A673 (cell line): ENCODE measurements around the gene TMEM42. TPM values are rescaled to one million over a fixed set of nuclear protein-coding genes. Genes with fewer than 3 reads are reported as not detected.

Experiments used
- BruUV-seq: library from RNA; stranded (reverse); fragments of 400-500 nt; replicated peaks from 2 replicates; lab custom pipeline; 2021; lab: Mats Ljungman, UMichigan
- CTCF ChIA-PET: fragments of 300-600 bp; sonication (Branson Sonifier 250); formaldehyde crosslinking; loops from one replicate; lab custom pipeline; 2022; ENCODE audit warnings: antibody characterized with exemption; lab: Charles Lee
- POLR2A ChIA-PET: fragments of 300-600 bp; sonication (Branson Sonifier 250); formaldehyde crosslinking; loops from one replicate; lab custom pipeline; 2022; ENCODE audit warnings: antibody characterized with exemption; ENCODE audit not compliant: low non-redundant PET; lab: Charles Lee
- DNase-seq: peaks from one replicate; pipeline ENCODE4 v3.0.0-alpha.2; 2015; ENCODE audit warnings: low spot score
- H3K27ac ChIP-seq: fragments of 200-600 bp; sonication (generic); 2 replicates; pipeline ENCODE4 v1.5.1; 2016; ENCODE audit warnings: mixed run types, low read depth, mild to moderate bottlenecking, mixed read lengths, antibody characterized with exemption, low read length; ENCODE audit not compliant: poor library complexity, severe bottlenecking
- H3K27me3 ChIP-seq: fragments of 200-600 bp; sonication (generic); replicated peaks from 2 replicates; pipeline ENCODE4 v1.6.1; 2017; ENCODE audit warnings: mixed run types, low read depth, mild to moderate bottlenecking, mixed read lengths, antibody characterized with exemption, low read length; ENCODE audit not compliant: insufficient read depth, poor library complexity
- H3K36me3 ChIP-seq: fragments of 200-600 bp; sonication (generic); 2 replicates; pipeline ENCODE4 v1.6.1; 2016; ENCODE audit warnings: mixed run types, mild to moderate bottlenecking, mixed read lengths, antibody characterized with exemption, low read length; ENCODE audit not compliant: insufficient read depth, poor library complexity, severe bottlenecking
- H3K4me1 ChIP-seq: fragments of 200-600 bp; sonication (generic); 2 replicates; pipeline ENCODE4 v1.6.1; 2017; ENCODE audit warnings: mixed run types, mild to moderate bottlenecking, mixed read lengths, antibody characterized with exemption, low read length; ENCODE audit not compliant: insufficient read depth, poor library complexity, severe bottlenecking
- H3K4me3 ChIP-seq: fragments of 200-600 bp; sonication (generic); 2 replicates; pipeline ENCODE4 v1.5.1; 2016; ENCODE audit warnings: low read depth, mixed run types, mild to moderate bottlenecking, mixed read lengths, low read length; ENCODE audit not compliant: poor library complexity, severe bottlenecking
- H3K9me3 ChIP-seq: fragments of 200-600 bp; sonication (generic); 2 replicates; pipeline ENCODE4 v1.6.1; 2016; ENCODE audit warnings: mixed run types, low read depth, mild to moderate bottlenecking, mixed read lengths, antibody characterized with exemption, low read length; ENCODE audit not compliant: poor library complexity, severe bottlenecking
- EZH2 ChIP-seq: fragments of 200-600 bp; sonication (generic); IDR thresholded peaks from 2 replicates; pipeline ENCODE4 v1.6.1; 2017; ENCODE audit warnings: borderline replicate concordance, low read depth, mild to moderate bottlenecking, mixed read lengths, antibody characterized with exemption, low read length; ENCODE audit not compliant: poor library complexity, severe bottlenecking
- intact Hi-C: fragments of 100-400 bp; cut with micrococcal nuclease; formaldehyde crosslinking; loops from one replicate; pipeline ENCODE4 v1.10.0; 2022; ENCODE audit not compliant: unreplicated experiment
- total RNA-seq: library from RNA; stranded (reverse); gene quantifications from 2 replicates; pipeline ENCODE4 v1.2.3, GENCODE V29; 2021
- TF ChIP-seq, protein P1 (sequence below): fragments of 300-800, 200-600 bp; sonication (generic); conservative IDR thresholded peaks from 2 replicates; pipeline ENCODE4 v1.5.1; 2017; ENCODE audit warnings: low read depth, mild to moderate bottlenecking, antibody characterized with exemption, low read length, moderate library complexity, mixed read lengths

The TMEM42 gene
- total RNA-seq, 1 experiment from 2014 or later: 6.5 TPM

DNA sequence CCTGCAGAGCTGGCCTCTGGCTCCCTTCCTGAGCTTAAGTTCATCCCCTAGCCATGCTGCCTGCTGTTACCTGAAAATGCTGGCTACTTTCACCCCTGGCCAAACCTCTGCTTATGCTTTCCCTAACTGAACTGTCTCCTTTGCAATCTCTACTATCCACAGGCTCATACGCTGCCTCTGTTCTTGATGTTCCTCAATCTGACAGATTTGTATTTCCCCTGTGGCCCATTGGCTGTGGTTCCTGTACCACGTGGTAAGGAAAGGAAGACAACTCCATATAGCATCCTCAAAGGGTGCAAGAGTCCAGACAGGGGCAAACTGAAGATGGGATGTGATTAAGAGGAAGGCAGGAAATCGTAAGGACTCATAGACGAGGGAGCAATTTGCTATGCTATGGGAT is 45.9 kb downstream of the TMEM42 start:
- POLR2A ChIA-PET: no interaction called here
- Histone ChIP-seq H3K36me3 (no peaks in the 10 kb centered on the region), H3K27ac (no peak overlapping the region), H3K9me3 (no peaks in the 10 kb centered on the region), H3K4me1 (no peaks in the 10 kb centered on the region), H3K4me3 (no peak overlapping the region), H3K27me3 (no peaks in the 10 kb centered on the region)
- intact Hi-C loops: no loop called here
- DNase-seq: no peak
- no TSS peak for BruUV-seq
- CTCF ChIA-PET: no interaction called here
- TF ChIP-seq, protein P1, sequence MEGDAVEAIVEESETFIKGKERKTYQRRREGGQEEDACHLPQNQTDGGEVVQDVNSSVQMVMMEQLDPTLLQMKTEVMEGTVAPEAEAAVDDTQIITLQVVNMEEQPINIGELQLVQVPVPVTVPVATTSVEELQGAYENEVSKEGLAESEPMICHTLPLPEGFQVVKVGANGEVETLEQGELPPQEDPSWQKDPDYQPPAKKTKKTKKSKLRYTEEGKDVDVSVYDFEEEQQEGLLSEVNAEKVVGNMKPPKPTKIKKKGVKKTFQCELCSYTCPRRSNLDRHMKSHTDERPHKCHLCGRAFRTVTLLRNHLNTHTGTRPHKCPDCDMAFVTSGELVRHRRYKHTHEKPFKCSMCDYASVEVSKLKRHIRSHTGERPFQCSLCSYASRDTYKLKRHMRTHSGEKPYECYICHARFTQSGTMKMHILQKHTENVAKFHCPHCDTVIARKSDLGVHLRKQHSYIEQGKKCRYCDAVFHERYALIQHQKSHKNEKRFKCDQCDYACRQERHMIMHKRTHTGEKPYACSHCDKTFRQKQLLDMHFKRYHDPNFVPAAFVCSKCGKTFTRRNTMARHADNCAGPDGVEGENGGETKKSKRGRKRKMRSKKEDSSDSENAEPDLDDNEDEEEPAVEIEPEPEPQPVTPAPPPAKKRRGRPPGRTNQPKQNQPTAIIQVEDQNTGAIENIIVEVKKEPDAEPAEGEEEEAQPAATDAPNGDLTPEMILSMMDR: no peak

DNA sequence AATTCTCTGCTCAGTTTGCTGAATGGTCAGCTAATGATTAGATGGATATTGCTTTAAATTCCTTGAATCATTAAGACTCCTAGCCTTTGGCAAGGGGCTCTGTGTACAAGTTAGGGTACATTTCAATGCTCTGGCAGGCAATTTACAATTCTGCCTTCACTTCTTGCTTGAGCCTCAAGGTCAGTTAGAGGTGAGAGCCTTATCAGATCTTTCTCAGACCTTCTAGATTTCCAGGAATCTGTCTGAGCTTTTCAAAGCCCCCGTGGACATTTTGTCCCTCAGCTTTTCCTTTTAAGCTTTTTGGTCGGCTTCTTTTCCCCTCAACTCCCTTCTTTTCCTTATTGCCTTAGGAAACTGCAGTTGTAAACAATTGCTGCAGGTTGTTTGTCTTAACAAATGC is 47.4 kb downstream of the TMEM42 start:
- H3K27me3 ChIP-seq: no peaks in the 10 kb centered on the region
- CTCF ChIA-PET: no interaction called here
- DNase-seq: no peak
- no peaks in the 10 kb centered on the region for H3K4me1 ChIP-seq
- intact Hi-C loops: no loop called here
- H3K9me3 ChIP-seq: no peaks in the 10 kb centered on the region
- TF ChIP-seq EZH2: no peak
- TF ChIP-seq, protein P1: no peak
- no peak overlapping the region for H3K4me3 ChIP-seq
- no peak overlapping the region for H3K27ac ChIP-seq
- BruUV-seq: no TSS peak
- POLR2A ChIA-PET: no interaction called here
- H3K36me3 ChIP-seq: no peaks in the 10 kb centered on the region

DNA sequence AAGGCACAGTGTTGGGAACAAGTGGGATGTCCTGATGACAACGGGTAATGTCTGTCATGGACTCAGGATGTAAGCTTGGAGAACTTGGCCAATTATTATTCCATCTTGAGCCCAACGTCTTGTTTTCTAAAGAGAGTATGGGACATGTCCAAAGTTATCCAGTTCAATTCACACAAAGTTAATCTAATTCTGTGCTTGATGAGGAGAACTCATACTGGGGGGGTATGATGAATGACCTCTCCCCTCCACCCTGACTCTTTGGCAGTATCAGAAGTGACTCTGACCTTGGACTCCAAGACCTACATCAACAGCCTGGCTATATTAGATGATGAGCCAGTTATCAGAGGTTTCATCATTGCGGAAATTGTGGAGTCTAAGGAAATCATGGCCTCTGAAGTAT is 49.0 kb downstream of the TMEM42 start:
- intact Hi-C loops: no loop called here
- no TSS peak for BruUV-seq
- peaks cover 7% of the 10 kb centered on the region for H3K4me1 ChIP-seq
- H3K27ac ChIP-seq: no peak overlapping the region
- no peaks in the 10 kb centered on the region for H3K9me3 ChIP-seq
- POLR2A ChIA-PET: no interaction called here
- no peaks in the 10 kb centered on the region for H3K36me3 ChIP-seq
- TF ChIP-seq, protein P1: no peak
- no peak for TF ChIP-seq EZH2
- no peak for DNase-seq
- CTCF ChIA-PET: no interaction called here
- no peaks in the 10 kb centered on the region for H3K27me3 ChIP-seq
- H3K4me3 ChIP-seq: no peak overlapping the region
